ENCODE data around the gene MEGF11. TPM values are rescaled to one million over a fixed set of nuclear protein-coding genes. Genes with fewer than 3 reads are reported as not detected.

Gene MEGF11
- total RNA-seq, 3 donors from 2014 or later (not counting 1 experiment from before 2014, with no cell fraction given): not detected

DNA sequence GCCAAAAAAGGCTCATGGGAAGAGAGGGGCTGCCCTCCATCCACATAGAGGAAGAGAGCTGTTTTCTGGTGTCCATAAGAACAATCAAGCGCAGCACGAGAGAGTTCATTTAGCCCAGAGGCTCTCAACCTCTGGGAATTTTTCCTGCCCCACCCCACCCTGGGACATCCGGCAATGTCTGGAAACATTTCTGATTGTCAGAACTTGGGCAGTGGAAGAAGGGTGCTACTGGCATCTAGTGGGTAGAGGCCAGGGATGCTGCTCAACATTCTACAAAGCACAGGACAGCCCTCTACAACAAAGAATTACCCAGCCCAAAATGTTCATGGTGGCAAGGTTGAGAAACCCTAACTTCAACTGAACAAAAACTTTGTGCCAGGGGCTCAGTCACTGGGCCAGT is 291.4 kb downstream of the MEGF11 start:
- no peak for TF ChIP-seq CTCF (IDR thresholded peaks at IDR 0.05)
- no peak for DNase-seq
- H3K4me3 Mint-ChIP-seq: no peak overlapping the region
- no peaks in the 10 kb centered on the region for H3K4me1 Mint-ChIP-seq
- Histone ChIP-seq H3K4me1 (ENCODE audit: control insufficient read depth, insufficient read depth, low read length) (no peaks in the 10 kb centered on the region), H3K4me3 (ENCODE audit: low read length) (no peak overlapping the region), H3K9me3 (ENCODE audit: control insufficient read depth, insufficient read depth, low read length) (no peaks in the 10 kb centered on the region), H3K27ac (ENCODE audit: low read length) (no peak overlapping the region), H3K36me3 (ENCODE audit: control insufficient read depth, insufficient read depth, low read length) (no peaks in the 10 kb centered on the region), H3K27me3 (ENCODE audit: control insufficient read depth, insufficient read depth, low read length) (no peaks in the 10 kb centered on the region)
- no peak overlapping the region for H3K27ac Mint-ChIP-seq
- H3K27me3 Mint-ChIP-seq (ENCODE audit: low read depth in 2 of 2): peaks cover 19 to 28% of the 10 kb centered on the region in 2 donors
- H3K36me3 Mint-ChIP-seq: no peaks in the 10 kb centered on the region
- H3K9me3 Mint-ChIP-seq: no peaks in the 10 kb centered on the region
- no peak for ATAC-seq
- intact Hi-C loops (cut with micrococcal nuclease): no loop called here
- 80% methylated on average over 3 of the region's 3 CpGs for WGBS (ENCODE audit: insufficient coverage)

DNA sequence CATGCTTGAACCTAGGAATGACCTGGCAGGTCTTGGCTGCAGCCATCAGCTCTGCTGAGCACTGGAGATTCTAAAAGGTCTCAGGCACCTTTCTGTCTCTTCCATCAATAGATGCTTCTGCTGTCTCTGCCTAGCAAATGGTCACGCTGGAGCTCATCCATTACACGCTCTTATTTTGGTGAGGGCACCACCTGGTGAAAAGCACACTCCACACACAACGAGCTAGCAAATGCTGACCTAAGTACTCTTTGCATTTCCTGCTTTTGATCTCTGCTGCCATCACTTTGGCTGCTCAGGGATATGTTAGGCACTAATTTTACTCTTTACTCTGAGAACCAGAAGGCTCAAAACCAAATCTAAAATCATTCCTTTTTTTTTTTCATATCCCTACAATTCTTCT is 293.0 kb downstream of the MEGF11 start:
- no peak for DNase-seq
- Mint-ChIP-seq H3K4me1 (no peaks in the 10 kb centered on the region), H3K27ac (no peak overlapping the region), H3K36me3 (no peaks in the 10 kb centered on the region), H3K9me3 (no peaks in the 10 kb centered on the region), H3K27me3 (ENCODE audit: low read depth in 2 of 2) (peaks cover 23 to 28% of the 10 kb centered on the region in 2 donors), H3K4me3 (no peak overlapping the region)
- intact Hi-C loops (cut with micrococcal nuclease): no loop called here
- Histone ChIP-seq H3K4me3 (ENCODE audit: low read length) (no peak overlapping the region), H3K9me3 (ENCODE audit: control insufficient read depth, insufficient read depth, low read length) (no peaks in the 10 kb centered on the region), H3K4me1 (ENCODE audit: control insufficient read depth, insufficient read depth, low read length) (no peaks in the 10 kb centered on the region), H3K27ac (ENCODE audit: low read length) (no peak overlapping the region), H3K36me3 (ENCODE audit: control insufficient read depth, insufficient read depth, low read length) (no peaks in the 10 kb centered on the region), H3K27me3 (ENCODE audit: control insufficient read depth, insufficient read depth, low read length) (no peaks in the 10 kb centered on the region)
- no peak for TF ChIP-seq CTCF (IDR thresholded peaks at IDR 0.05)
- WGBS (ENCODE audit: insufficient coverage): 52% methylated on average over 3 of the region's 3 CpGs
- no peak for ATAC-seq

DNA sequence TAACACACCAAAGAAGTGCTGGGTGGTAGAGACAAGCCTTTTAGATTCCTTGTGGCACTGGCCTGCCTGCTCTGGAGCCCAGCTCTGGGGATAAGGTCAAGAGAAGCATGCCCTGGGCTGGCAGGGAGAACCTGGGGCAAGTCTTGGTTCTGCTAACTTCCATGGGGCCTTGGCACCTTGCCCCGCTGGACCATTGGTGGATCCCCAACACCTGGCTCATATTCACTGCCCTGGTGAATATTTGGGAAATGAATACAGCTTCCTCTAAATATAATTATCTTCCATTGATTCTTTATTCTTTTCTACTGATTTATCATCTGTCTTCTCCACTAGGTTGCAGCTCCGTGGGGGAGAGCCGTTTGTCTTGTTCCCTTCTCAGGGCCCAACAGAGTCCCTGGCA is 294.7 kb downstream of the MEGF11 start:
- H3K4me1 Mint-ChIP-seq: no peaks in the 10 kb centered on the region
- no peak for DNase-seq
- Histone ChIP-seq H3K9me3 (ENCODE audit: control insufficient read depth, insufficient read depth, low read length) (no peaks in the 10 kb centered on the region), H3K36me3 (ENCODE audit: control insufficient read depth, insufficient read depth, low read length) (no peaks in the 10 kb centered on the region), H3K4me1 (ENCODE audit: control insufficient read depth, insufficient read depth, low read length) (no peaks in the 10 kb centered on the region), H3K27ac (ENCODE audit: low read length) (no peak overlapping the region), H3K4me3 (ENCODE audit: low read length) (no peak overlapping the region), H3K27me3 (ENCODE audit: control insufficient read depth, insufficient read depth, low read length) (no peaks in the 10 kb centered on the region)
- H3K4me3 Mint-ChIP-seq: no peak overlapping the region
- H3K27me3 Mint-ChIP-seq (ENCODE audit: low read depth in 2 of 2): peaks cover 23 to 28% of the 10 kb centered on the region in 2 donors
- no peak for ATAC-seq
- TF ChIP-seq CTCF (IDR thresholded peaks at IDR 0.05): no peak
- no CpG with 5 or more reads among the region's 3 CpGs for WGBS (ENCODE audit: insufficient coverage)
- H3K36me3 Mint-ChIP-seq: no peaks in the 10 kb centered on the region
- intact Hi-C loops (cut with micrococcal nuclease): no loop called here
- H3K9me3 Mint-ChIP-seq: no peaks in the 10 kb centered on the region
- H3K27ac Mint-ChIP-seq: no peak overlapping the region

DNA sequence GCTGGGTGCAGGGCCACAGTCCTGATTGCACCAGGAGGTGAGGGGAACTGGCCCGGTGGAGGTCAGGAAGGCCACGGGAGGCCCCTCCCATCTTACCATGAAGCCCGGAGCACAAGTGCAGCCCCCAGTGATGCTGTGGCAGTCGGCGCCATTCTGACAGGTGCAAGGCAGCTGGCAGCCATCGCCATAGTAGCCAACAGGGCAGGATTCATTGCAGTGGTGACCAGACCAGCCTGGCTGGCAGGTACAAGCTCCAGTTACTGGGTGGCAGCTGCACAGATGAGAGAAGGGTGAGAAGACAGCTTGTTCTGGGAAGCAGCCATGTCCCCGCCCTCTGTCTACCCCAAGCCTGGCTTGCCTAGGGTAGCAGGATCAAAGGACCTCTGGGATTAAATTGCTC is 296.1 kb downstream of the MEGF11 start:
- H3K4me1 Mint-ChIP-seq: no peaks in the 10 kb centered on the region
- 80% methylated on average over 7 of the region's 7 CpGs for whole genome bisulfite sequencing (ENCODE audit: insufficient coverage)
- Histone ChIP-seq H3K9me3 (ENCODE audit: control insufficient read depth, insufficient read depth, low read length) (no peaks in the 10 kb centered on the region), H3K27ac (ENCODE audit: low read length) (no peak overlapping the region), H3K27me3 (ENCODE audit: control insufficient read depth, insufficient read depth, low read length) (no peaks in the 10 kb centered on the region), H3K4me1 (ENCODE audit: control insufficient read depth, insufficient read depth, low read length) (no peaks in the 10 kb centered on the region), H3K36me3 (ENCODE audit: control insufficient read depth, insufficient read depth, low read length) (no peaks in the 10 kb centered on the region), H3K4me3 (ENCODE audit: low read length) (no peak overlapping the region)
- no peaks in the 10 kb centered on the region for H3K36me3 Mint-ChIP-seq
- DNase-seq (no peak), ATAC-seq (no peak)
- H3K9me3 Mint-ChIP-seq: no peaks in the 10 kb centered on the region
- H3K4me3 Mint-ChIP-seq: no peak overlapping the region
- H3K27me3 Mint-ChIP-seq (ENCODE audit: low read depth in 2 of 2): peaks cover 20 to 28% of the 10 kb centered on the region in 2 donors
- intact Hi-C loops (cut with micrococcal nuclease): no loop called here
- no peak for TF ChIP-seq CTCF (IDR thresholded peaks at IDR 0.05)
- H3K27ac Mint-ChIP-seq: no peak overlapping the region
